Adipocyte (in vitro differentiated cells): ENCODE data around the gene TUBG2.
"Not testable (repeated sequence)": the region's sequence is repeated elsewhere in the genome, so short reads cannot be mapped to it uniquely, and the experiment has no call there.

Experiments
- DNase-seq: peaks from one replicate; pipeline ENCODE4 v3.0.0-alpha.2; 2015; ENCODE audit warnings: low read depth
- H3K27me3 ChIP-seq: replicated peaks from 2 replicates; pipeline ENCODE4 v1.7.0; 2013; ENCODE audit warnings: mild to moderate bottlenecking, low read length, moderate library complexity; ENCODE audit not compliant: control insufficient read depth, insufficient read depth
- H3K36me3 ChIP-seq: 2 replicates; pipeline ENCODE4 v1.7.0; 2013; ENCODE audit warnings: low read length, mild to moderate bottlenecking, moderate library complexity; ENCODE audit not compliant: control insufficient read depth, insufficient read depth, severe bottlenecking
- H3K4me1 ChIP-seq: 2 replicates; pipeline ENCODE4 v1.7.0; 2013; ENCODE audit warnings: mild to moderate bottlenecking, low read length, moderate library complexity; ENCODE audit not compliant: control insufficient read depth, insufficient read depth
- H3K4me3 ChIP-seq: 2 replicates; pipeline ENCODE4 v1.7.0; 2013; ENCODE audit warnings: mild to moderate bottlenecking, low read length, moderate library complexity
- H3K9ac ChIP-seq: 2 replicates; pipeline ENCODE4 v1.7.0; 2013; ENCODE audit warnings: mild to moderate bottlenecking, low read length, moderate library complexity
- H3K9me3 ChIP-seq: 2 replicates; pipeline ENCODE4 v1.7.0; 2013; ENCODE audit warnings: mild to moderate bottlenecking, low read length, moderate library complexity; ENCODE audit not compliant: control insufficient read depth

TUBG2 gene

GRCh38 chr17:42627032-42627764 lies 31.9 kb upstream of the TUBG2 start:
- H3K9me3 ChIP-seq, H3K4me1 ChIP-seq, DNase-seq, H3K27me3 ChIP-seq, H3K4me3 ChIP-seq, H3K36me3 ChIP-seq, H3K9ac ChIP-seq: not testable (repeated sequence)

GRCh38 chr17:42629411-42630009 lies 29.6 kb upstream of the TUBG2 start:
- no peak for DNase-seq
- H3K4me1 ChIP-seq: no peaks in the 10 kb centered on the region

DNA sequence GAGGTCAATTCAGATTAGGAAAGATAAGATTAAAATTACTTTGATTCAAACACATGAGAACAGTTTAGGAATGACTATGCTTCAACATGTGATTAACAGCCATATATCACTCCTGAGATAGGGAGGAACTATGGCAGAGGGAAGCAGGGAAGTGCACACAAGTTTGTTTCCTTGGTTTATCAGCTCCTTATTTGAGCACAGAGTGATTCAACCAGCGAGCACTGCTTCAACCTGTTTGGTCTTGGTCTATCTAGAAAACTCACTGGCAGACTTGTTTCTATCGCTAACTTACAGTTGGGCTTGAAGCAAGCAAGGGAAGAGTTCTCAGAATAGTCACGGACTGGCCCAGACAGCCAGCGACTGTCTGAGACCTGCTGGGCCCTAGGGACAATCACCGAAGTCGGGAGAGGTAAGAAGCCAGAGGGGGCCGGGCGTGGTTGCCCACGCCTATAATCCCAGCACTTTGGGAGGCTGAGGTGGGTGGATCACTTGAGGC lies 26.1 kb upstream of the TUBG2 start:
- no peaks in the 10 kb centered on the region for H3K9me3 ChIP-seq
- no peak for DNase-seq
- H3K4me3 ChIP-seq: no peak overlapping the region
- no peaks in the 10 kb centered on the region for H3K36me3 ChIP-seq
- H3K27me3 ChIP-seq: peaks cover 3% of the 10 kb centered on the region
- H3K4me1 ChIP-seq: no peaks in the 10 kb centered on the region
- no peak overlapping the region for H3K9ac ChIP-seq

More at GRCh38 chr17:42629411-42630009, 29.6 kb upstream of the TUBG2 start:
- H3K9ac ChIP-seq: no peak overlapping the region
- no peak overlapping the region for H3K4me3 ChIP-seq
- no peaks in the 10 kb centered on the region for H3K27me3 ChIP-seq
- no peaks in the 10 kb centered on the region for H3K36me3 ChIP-seq
- H3K9me3 ChIP-seq: no peaks in the 10 kb centered on the region

- H3K4me1 ChIP-seq: no peaks in the 10 kb centered on the region
- no peak overlapping the region for H3K9ac ChIP-seq
- no peak for DNase-seq
- H3K36me3 ChIP-seq: no peaks in the 10 kb centered on the region
- H3K4me3 ChIP-seq: no peak overlapping the region
- no peaks in the 10 kb centered on the region for H3K9me3 ChIP-seq
- peaks cover 8% of the 10 kb centered on the region for H3K27me3 ChIP-seq
These were observed 19.5 kb upstream of the TUBG2 start for GRCh38 chr17:42639525-42640113.

DNA sequence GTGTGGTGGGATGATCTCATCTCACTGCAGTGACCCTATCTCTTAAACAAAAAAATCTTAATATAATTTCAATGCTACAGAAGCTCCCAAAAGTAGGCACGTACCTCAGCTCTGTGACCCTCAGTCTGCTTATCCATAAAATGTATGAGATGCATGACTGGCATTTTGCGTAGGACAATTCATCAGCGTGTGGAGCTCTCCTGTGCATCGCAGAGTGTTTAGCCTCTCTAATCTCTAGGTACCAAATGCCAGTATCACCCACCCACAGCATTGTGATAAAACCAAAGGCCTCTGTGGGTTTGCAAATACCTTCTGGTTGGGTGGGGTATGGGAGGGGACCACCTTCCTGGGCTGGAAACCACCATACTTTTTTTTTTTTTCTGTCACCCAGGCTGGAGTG lies 19.0 kb upstream of the TUBG2 start:
- Histone ChIP-seq H3K36me3 (no peaks in the 10 kb centered on the region), H3K4me3 (no peak overlapping the region), H3K9me3 (no peaks in the 10 kb centered on the region), H3K27me3 (peaks cover 8% of the 10 kb centered on the region), H3K4me1 (no peaks in the 10 kb centered on the region), H3K9ac (no peak overlapping the region)
- DNase-seq: no peak

DNA sequence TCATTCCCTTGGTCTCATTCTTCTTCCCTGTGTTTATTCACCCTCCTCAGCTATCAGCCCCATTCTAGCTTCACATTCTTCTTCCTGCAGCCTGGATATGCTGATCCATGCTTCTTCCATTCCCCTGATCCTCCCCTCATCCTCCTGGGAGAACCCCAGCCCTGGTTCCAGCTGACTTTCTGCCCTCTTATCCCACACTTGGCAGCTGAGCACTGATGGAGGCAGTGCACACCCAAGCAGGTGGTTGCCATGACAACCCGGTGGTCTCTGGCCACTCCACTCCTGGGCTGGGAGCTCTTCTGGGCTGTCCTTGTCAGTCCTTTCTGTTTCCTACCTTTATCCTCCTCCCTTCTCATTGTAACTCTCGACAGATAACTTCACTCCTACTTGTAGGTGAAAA lies 16.7 kb upstream of the TUBG2 start:
- no peaks in the 10 kb centered on the region for H3K4me1 ChIP-seq
- DNase-seq: no peak

GRCh38 chr17:42647778-42648177 lies 11.3 kb upstream of the TUBG2 start:
- Histone ChIP-seq H3K27me3 (peaks cover under 1% of the 10 kb centered on the region), H3K9ac (no peak overlapping the region), H3K9me3 (no peaks in the 10 kb centered on the region), H3K4me3 (no peak overlapping the region), H3K36me3 (no peaks in the 10 kb centered on the region), H3K4me1 (no peaks in the 10 kb centered on the region)
- DNase-seq: no peak

More for the DNA sequence above, 16.7 kb upstream of the TUBG2 start:
- no peak overlapping the region for H3K9ac ChIP-seq
- H3K9me3 ChIP-seq: no peaks in the 10 kb centered on the region
- no peaks in the 10 kb centered on the region for H3K36me3 ChIP-seq
- H3K27me3 ChIP-seq: peaks cover 5% of the 10 kb centered on the region
- no peak overlapping the region for H3K4me3 ChIP-seq

DNA sequence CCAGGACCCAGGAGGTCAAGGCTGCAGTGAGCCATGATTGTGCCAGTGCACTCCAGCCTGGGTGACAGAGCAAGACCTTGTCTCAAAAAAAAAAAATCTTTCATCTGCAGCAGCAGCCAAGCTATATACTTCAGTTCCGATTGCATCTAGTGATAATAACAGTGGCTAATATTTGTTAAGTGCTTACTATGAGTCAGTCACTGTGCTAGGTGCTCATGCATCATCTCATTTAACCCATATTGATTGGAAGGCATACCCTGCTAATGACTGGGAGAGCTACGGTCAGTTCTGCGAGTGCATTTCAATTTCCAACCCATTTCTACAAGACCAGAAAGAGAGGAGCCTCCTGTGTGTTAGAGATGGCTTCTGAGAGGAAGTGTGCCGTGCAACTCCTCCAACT lies 7.7 kb upstream of the TUBG2 start:
- Histone ChIP-seq H3K27me3 (no peaks in the 10 kb centered on the region), H3K9ac (no peak overlapping the region), H3K4me1 (peaks cover 12% of the 10 kb centered on the region), H3K4me3 (no peak overlapping the region), H3K9me3 (no peaks in the 10 kb centered on the region), H3K36me3 (no peaks in the 10 kb centered on the region)
- no peak for DNase-seq

DNA sequence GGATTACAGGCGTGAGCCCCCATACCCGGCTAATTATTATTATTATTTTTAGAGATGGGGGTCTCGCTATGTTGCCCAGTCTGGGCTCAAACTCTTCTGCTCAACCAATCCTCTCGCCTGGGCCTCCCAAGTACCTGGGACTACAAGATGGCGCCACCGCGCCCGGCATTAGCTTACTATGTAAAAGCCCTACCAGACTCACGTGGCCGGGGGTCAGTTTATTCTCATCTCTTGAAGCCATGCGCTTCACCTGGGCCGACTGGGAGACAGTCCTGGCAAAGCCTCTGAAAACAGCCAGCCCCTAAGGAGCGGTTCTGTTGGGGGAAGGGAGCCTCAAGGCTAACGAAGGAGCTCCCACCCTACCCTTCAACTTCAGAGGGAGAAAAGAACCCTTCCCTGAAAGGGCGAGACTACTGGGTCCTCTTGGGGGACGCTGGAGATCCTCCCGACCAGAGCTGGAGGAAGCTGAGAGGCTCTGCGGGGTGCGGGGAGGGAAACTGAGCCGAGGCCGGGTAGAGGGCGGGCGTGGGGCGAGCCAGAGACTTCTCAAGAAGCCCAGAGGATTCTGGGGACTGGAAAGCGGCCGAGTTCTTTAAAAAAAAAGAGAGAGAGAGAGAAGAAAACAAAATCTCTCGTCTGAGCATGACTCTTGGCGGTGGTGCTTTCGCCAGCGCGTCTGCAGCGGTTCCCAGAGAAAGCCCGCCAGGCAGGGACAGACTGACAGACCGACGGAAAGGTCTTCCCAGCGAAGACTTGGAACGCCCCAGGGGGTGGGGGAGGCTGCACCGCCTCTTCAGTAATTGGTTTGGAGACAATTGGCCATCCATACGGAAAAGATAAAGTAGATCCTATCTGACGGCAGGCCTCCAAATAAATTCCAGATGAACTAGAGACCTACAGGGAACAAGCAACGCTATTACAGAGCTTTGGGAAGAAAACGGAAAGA lies 5.6 kb upstream of the TUBG2 start:
- no peaks in the 10 kb centered on the region for H3K36me3 ChIP-seq
- H3K27me3 ChIP-seq: no peaks in the 10 kb centered on the region
- peak; percentile 90 for DNase-seq
- peaks cover 12% of the 10 kb centered on the region for H3K4me1 ChIP-seq
- H3K4me3 ChIP-seq: peak overlapping the region; percentile 81
- no peaks in the 10 kb centered on the region for H3K9me3 ChIP-seq
- peak overlapping the region; percentile 89 for H3K9ac ChIP-seq

DNA sequence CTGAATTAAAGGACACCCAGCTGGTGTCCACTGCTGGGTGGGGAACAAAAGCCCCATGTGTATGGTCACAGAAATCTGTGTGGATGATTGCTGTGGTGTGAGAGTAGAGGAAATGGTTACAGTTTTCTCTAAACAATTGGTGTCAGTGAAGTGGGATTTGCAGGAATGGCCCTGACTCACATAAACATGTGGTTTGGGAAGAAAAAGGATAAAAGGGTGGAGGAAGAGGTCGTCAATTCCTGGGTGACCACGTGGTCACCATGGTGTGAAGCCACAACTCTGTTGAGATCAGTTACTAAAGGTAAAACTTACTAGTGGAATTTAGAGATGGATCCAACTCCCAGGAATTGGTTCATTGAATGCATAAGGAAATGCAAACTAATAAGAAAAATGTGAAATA lies 3.6 kb upstream of the TUBG2 start:
- Histone ChIP-seq H3K4me3 (no peak overlapping the region), H3K4me1 (peaks cover 18% of the 10 kb centered on the region), H3K9me3 (no peaks in the 10 kb centered on the region), H3K36me3 (no peaks in the 10 kb centered on the region), H3K27me3 (no peaks in the 10 kb centered on the region), H3K9ac (no peak overlapping the region)
- no peak for DNase-seq
